ENCODE data around the gene ZRANB2.

The ZRANB2 gene

GRCh38 chr1:71027991-71028390 lies 52.8 kb downstream of the ZRANB2 start:
- DNase-seq (ENCODE audit: low read depth): no peak

DNA sequence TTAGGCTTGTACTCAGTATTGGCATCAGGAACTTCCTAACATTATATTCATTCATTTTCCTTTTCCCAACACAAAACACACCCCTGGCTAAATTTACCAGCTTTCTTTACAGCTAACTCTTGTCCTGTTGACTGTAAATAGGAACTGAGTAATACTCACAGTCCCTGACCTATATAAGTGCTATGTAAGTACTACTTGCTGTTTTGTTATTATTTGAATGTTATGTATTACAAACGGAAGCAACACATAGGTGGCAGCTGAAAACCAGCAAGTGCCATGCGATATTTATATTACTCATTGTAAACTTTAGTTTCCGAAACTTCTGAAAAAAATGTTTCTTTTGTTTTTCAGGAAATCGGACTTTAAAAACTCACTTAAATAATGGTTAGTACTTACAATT lies 54.7 kb downstream of the ZRANB2 start:
- no peak for DNase-seq (ENCODE audit: low read depth)

GRCh38 chr1:71023515-71023914 lies 57.3 kb downstream of the ZRANB2 start:
- no peak for DNase-seq (ENCODE audit: low read depth)

DNA sequence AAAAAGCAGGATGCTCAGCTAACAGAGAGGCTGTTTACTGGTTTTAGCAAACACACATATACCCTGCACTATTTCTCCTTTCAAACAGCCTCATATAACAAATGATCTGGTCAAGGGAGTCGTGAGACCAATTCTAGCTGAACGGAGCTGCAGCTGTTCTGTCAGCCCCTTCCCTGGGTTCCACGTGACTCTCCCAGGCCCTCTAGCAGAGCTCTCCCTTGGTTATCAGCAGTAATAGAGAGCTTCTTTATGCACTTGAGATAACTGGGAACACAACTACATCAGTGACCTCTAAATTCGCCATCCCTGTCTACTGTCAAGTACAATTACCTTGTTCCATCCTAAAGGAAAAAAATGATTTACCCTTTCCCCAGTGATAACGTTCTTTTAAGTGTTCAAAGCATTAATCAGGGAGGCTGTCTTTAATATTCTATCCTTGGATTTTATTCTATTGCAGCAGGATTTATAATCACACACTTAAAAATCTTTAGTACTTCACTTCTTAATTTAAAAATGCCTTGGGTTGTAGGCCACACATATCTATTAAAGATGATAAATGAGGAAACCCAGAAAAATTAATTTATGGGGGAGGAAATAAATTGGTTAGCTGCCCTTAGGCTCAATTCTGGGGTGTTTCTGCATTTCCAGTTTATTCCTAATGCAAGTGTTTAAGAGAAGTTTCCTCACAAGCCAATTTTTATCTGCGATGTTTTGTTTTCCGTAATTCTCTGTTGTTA lies 61.4 kb downstream of the ZRANB2 start:
- DNase-seq (ENCODE audit: low read depth): no peak

GRCh38 chr1:71018791-71019190 lies 62.0 kb downstream of the ZRANB2 start:
- DNase-seq (ENCODE audit: low read depth): no peak

DNA sequence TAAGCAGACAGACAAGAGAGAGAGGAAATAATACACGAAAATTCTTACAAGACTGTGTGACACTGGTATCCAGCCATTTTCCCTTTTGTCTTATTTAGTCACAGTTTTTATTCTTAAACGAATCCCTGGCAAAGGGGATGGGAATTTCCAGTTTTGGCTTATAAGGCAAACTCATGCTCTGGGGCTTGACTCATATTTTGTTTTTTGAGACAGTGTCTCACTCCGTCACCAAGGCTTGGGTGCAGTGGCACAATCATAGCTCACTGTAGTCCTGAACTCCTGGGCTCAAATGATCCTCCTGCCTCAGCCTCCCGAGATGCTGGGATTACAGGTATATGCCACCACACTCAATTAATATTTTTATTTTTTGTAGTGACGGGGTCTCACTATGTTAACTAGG lies 65.1 kb downstream of the ZRANB2 start:
- peak; percentile 7 for DNase-seq (ENCODE audit: low read depth)

DNA sequence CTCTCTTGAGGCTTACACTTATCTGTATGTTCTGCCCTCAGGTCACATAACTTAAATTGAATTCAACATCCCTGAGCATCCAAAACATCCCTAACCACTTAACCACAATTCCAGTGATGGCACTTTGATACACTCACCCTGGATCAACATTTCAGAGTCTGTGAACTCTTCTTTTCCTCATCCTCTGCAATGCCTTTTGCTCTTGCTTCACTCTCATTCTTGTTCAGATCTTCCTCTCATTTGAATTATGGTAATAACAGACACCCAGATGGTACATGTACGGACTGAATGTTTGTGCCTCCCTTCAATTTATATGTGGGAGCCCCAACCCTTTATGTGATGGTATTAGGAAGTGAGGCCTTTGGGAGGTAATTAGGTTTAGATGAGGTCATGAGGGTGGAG lies 66.7 kb downstream of the ZRANB2 start:
- peak; percentile 14 for DNase-seq (ENCODE audit: low read depth)

Measured in ELR (cell line).